HuH-7 (cell line): ENCODE data around the gene ARPC1A.
"Not testable (repeated sequence)": the region's sequence is repeated elsewhere in the genome, so short reads cannot be mapped to it uniquely, and the experiment has no call there.

Experiments
- DNase-seq: peaks from one replicate; pipeline ENCODE4 v3.0.0; 2011; ENCODE audit warnings: low spot score

The ARPC1A gene

GRCh38 chr7:99371376-99371920, 45.8 kb downstream of the ARPC1A start:
- DNase-seq = no peak

- peak; percentile 84 for DNase-seq
Observed at GRCh38 chr7:99372275-99373090, 46.8 kb downstream of the ARPC1A start.

- DNase-seq = no peak
Observed at GRCh38 chr7:99373091-99374066, 47.7 kb downstream of the ARPC1A start.

- peak; percentile 95 for DNase-seq
Observed at GRCh38 chr7:99374111-99375064, 48.7 kb downstream of the ARPC1A start, which contains the start of gene ARPC1B. TSS of gene ARPC1B (plus strand) at chr7:99374730. CDS start at chr7:99385715, 10,985 bp downstream.

GRCh38 chr7:99375070-99375807, 49.5 kb downstream of the ARPC1A start:
- peak; percentile 80 for DNase-seq

GRCh38 chr7:99379043-99379577, 53.4 kb downstream of the ARPC1A start:
- peak; percentile 72 for DNase-seq

- not testable (repeated sequence) for DNase-seq
Observed at GRCh38 chr7:99379693-99380031, 54.0 kb downstream of the ARPC1A start.

- peak; percentile 12 for DNase-seq
Observed at GRCh38 chr7:99380032-99380822, 54.5 kb downstream of the ARPC1A start.

- DNase-seq = peak; percentile 12
Observed at GRCh38 chr7:99380823-99381663, 55.3 kb downstream of the ARPC1A start.

GRCh38 chr7:99381664-99382075, 56.0 kb downstream of the ARPC1A start:
- DNase-seq = peak; percentile 17

GRCh38 chr7:99383203-99383602, 57.5 kb downstream of the ARPC1A start:
- DNase-seq = no peak

GRCh38 chr7:99383791-99384370, 58.2 kb downstream of the ARPC1A start:
- DNase-seq = no peak

GRCh38 chr7:99384523-99384922, 58.8 kb downstream of the ARPC1A start:
- no peak for DNase-seq

- no peak for DNase-seq
Observed at GRCh38 chr7:99385564-99385963, 59.9 kb downstream of the ARPC1A start.

GRCh38 chr7:99386584-99387238, 61.0 kb downstream of the ARPC1A start:
- peak; percentile 71 for DNase-seq

GRCh38 chr7:99387239-99387635, 61.5 kb downstream of the ARPC1A start:
- DNase-seq = not testable (repeated sequence)

- no peak for DNase-seq
Observed at GRCh38 chr7:99387912-99388311, 62.2 kb downstream of the ARPC1A start.

- DNase-seq = no peak
Observed at GRCh38 chr7:99389772-99390171, 64.1 kb downstream of the ARPC1A start.
